IMR-90 (cell line): Measurements from ENCODE around the gene FBLN1.

ENCODE experiments used
- BHLHE40 ChIP-seq: fragments of 150-350 bp; IDR thresholded peaks from 2 replicates; pipeline ENCODE4 v1.6.1; 2016; ENCODE audit warnings: mild to moderate bottlenecking, low read depth, low read length
- CTCF ChIP-seq: conservative IDR thresholded peaks from 2 replicates; pipeline ENCODE4 v1.5.1; 2012; ENCODE audit warnings: mild to moderate bottlenecking, low read depth, low read length, improper control_type of control experiment
- MAZ ChIP-seq: IDR thresholded peaks from 2 replicates; pipeline ENCODE4 v1.6.1; 2012; ENCODE audit warnings: low read depth, mild to moderate bottlenecking, low read length, improper control_type of control experiment, moderate library complexity, borderline replicate concordance
- POLR2A ChIP-seq: IDR thresholded peaks from 2 replicates; pipeline ENCODE4 v1.6.1; 2012; ENCODE audit warnings: mild to moderate bottlenecking, low read depth, low read length
- USF2 ChIP-seq: fragments of 150-350 bp; IDR thresholded peaks from 2 replicates; pipeline ENCODE4 v1.6.1; 2017; ENCODE audit warnings: mild to moderate bottlenecking, antibody characterized with exemption, low read length, low read depth

- TF ChIP-seq CTCF (no peak), POLR2A (no peak), USF2 (no peak), MAZ (no peak), BHLHE40 (no peak)
Observed at GRCh38 chr22:45456811-45457210, 45.9 kb upstream of the FBLN1 start.
